Measurements from ENCODE around the gene EFNA2.

- TF ChIP-seq CTCF (IDR thresholded peaks at IDR 0.05) (no peak), JUND (IDR thresholded peaks at IDR 0.05) (no peak), EZH2phosphoT487 (IDR thresholded peaks at IDR 0.05; ENCODE audit: borderline replicate concordance, low read depth) (no peak), RCOR1 (IDR thresholded peaks at IDR 0.05; ENCODE audit: low read length) (no peak), TAF1 (IDR thresholded peaks at IDR 0.05; ENCODE audit: borderline replicate concordance, low read depth, low read length) (no peak), POLR2AphosphoS5 (IDR thresholded peaks at IDR 0.05; ENCODE audit: low read depth, low read length) (no peak)
- TF ChIP-seq, protein P1, sequence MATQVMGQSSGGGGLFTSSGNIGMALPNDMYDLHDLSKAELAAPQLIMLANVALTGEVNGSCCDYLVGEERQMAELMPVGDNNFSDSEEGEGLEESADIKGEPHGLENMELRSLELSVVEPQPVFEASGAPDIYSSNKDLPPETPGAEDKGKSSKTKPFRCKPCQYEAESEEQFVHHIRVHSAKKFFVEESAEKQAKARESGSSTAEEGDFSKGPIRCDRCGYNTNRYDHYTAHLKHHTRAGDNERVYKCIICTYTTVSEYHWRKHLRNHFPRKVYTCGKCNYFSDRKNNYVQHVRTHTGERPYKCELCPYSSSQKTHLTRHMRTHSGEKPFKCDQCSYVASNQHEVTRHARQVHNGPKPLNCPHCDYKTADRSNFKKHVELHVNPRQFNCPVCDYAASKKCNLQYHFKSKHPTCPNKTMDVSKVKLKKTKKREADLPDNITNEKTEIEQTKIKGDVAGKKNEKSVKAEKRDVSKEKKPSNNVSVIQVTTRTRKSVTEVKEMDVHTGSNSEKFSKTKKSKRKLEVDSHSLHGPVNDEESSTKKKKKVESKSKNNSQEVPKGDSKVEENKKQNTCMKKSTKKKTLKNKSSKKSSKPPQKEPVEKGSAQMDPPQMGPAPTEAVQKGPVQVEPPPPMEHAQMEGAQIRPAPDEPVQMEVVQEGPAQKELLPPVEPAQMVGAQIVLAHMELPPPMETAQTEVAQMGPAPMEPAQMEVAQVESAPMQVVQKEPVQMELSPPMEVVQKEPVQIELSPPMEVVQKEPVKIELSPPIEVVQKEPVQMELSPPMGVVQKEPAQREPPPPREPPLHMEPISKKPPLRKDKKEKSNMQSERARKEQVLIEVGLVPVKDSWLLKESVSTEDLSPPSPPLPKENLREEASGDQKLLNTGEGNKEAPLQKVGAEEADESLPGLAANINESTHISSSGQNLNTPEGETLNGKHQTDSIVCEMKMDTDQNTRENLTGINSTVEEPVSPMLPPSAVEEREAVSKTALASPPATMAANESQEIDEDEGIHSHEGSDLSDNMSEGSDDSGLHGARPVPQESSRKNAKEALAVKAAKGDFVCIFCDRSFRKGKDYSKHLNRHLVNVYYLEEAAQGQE (IDR thresholded peaks at IDR 0.05; ENCODE audit: low read depth, low read length): no peak
Measured at GRCh38 chr19:1256646-1257474, 28.8 kb upstream of the EFNA2 start.

Data from SK-N-SH (cell line).